22Rv1 (cell line): ENCODE results near the gene ACP3.

Experiments used
- CTCF ChIP-seq: fragments of 450-650 bp; IDR thresholded peaks from 2 replicates; pipeline ENCODE4 v1.5.1; 2017; ENCODE audit warnings: mild to moderate bottlenecking
- ZFX ChIP-seq: fragments of 450-650 bp; IDR thresholded peaks from 2 replicates; pipeline ENCODE4 v1.6.1; 2017; ENCODE audit warnings: antibody characterized with exemption, borderline replicate concordance

- TF ChIP-seq CTCF (no peak), ZFX (no peak)
Observed at GRCh38 chr3:132315851-132316250, 1.4 kb upstream of the ACP3 start.
